Uterus (tissue), 2 donors: Measurements from ENCODE around the gene PRRX2.

Experiments used
- POLR2A ChIP-seq, 2 donors: fragments of 450-650 bp; IDR thresholded peaks; one replicate each; pipeline ENCODE4 v1.6.1; 2016; ENCODE audit warnings: antibody characterized with exemption in 2 of 2, mild to moderate bottlenecking in 1 of 2, moderate library complexity in 1 of 2
- TF ChIP-seq, protein P1 (sequence below), 4 experiments: fragments of 200-600 bp in 2 of 4; fragments of 450-650 bp in 2 of 4; sonication (generic) in 2 of 4; IDR thresholded peaks; one replicate each; pipeline ENCODE4 v1.5.1; 2016 to 2019; ENCODE audit warnings: antibody characterized with exemption in 4 of 4, mild to moderate bottlenecking in 2 of 4, moderate library complexity in 1 of 4

GRCh38 chr9:129731477-129732085, 66.1 kb downstream of the PRRX2 start:
- TF ChIP-seq, protein P1, sequence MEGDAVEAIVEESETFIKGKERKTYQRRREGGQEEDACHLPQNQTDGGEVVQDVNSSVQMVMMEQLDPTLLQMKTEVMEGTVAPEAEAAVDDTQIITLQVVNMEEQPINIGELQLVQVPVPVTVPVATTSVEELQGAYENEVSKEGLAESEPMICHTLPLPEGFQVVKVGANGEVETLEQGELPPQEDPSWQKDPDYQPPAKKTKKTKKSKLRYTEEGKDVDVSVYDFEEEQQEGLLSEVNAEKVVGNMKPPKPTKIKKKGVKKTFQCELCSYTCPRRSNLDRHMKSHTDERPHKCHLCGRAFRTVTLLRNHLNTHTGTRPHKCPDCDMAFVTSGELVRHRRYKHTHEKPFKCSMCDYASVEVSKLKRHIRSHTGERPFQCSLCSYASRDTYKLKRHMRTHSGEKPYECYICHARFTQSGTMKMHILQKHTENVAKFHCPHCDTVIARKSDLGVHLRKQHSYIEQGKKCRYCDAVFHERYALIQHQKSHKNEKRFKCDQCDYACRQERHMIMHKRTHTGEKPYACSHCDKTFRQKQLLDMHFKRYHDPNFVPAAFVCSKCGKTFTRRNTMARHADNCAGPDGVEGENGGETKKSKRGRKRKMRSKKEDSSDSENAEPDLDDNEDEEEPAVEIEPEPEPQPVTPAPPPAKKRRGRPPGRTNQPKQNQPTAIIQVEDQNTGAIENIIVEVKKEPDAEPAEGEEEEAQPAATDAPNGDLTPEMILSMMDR (IDR thresholded peaks at IDR 0.05): no peak
- no peak for TF ChIP-seq POLR2A (IDR thresholded peaks at IDR 0.05)
